GM08714 (cell line): ENCODE measurements around the gene ZNF254.
"Not testable (repeated sequence)": the region's sequence is repeated elsewhere in the genome, so short reads cannot be mapped to it uniquely, and the experiment has no call there.

Experiments
- H3K4me3 ChIP-seq: fragments of 200-500 bp; sonication (Bioruptor generic); 2 replicates; pipeline ENCODE4 v1.5.1; 2014; ENCODE audit warnings: mild to moderate bottlenecking, low read length, inconsistent platforms
- ZNF274 ChIP-seq: IDR thresholded peaks from 2 replicates; pipeline ENCODE4 v1.6.1; 2012; ENCODE audit warnings: mild to moderate bottlenecking, low read depth, low read length

Gene ZNF254

DNA sequence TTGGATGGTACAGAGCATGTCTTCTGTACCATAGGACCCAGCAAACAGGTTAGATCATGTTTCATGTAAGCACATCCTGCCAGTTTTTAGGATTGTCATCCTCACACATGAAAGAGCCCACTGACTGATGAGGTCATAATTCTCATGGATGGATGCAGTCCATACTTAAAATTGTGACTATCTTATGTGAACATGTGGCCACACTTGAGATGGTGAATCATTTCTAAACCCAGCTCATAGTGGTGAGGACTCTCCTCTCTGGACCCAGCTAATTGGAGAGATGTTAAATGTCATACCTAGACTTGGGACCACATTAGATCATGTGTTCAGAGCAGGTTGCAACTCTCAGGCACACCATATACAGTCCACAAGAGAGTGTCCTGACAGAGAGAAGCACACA lies 24.8 kb upstream of the ZNF254 start:
- no peak overlapping the region for H3K4me3 ChIP-seq
- no peak for TF ChIP-seq ZNF274

GRCh38 chr19:24063295-24063694 lies 23.7 kb upstream of the ZNF254 start:
- TF ChIP-seq ZNF274, result no peak
- no peak overlapping the region for H3K4me3 ChIP-seq

GRCh38 chr19:24064175-24064574 lies 22.8 kb upstream of the ZNF254 start:
- no peak for TF ChIP-seq ZNF274

DNA sequence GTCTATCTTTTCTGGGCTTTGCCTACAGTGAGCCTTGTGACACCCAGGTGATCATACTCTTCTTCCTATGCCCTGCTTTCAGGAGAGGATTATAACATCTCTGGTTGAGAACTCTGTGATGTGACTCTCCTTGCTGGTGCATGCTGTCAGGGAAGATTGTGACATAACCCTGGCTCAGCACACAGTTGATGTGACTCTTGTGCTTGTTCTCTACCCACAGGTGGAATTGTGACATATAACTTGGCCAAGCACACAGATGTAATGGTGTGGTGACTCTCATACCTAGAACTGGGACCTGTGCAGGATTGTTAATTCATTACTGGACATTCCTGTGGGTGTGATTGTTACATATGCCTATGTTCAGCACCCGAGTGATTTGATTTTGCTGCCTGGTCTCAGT lies 21.7 kb upstream of the ZNF254 start:
- H3K4me3 ChIP-seq, result no peak overlapping the region
- TF ChIP-seq ZNF274, result no peak

More at GRCh38 chr19:24064175-24064574, 22.8 kb upstream of the ZNF254 start:
- H3K4me3 ChIP-seq, result no peak overlapping the region

- H3K4me3 ChIP-seq, result no peak overlapping the region
- TF ChIP-seq ZNF274, result no peak
Measured at GRCh38 chr19:24065865-24066604, 21.0 kb upstream of the ZNF254 start.

GRCh38 chr19:24069905-24070657 lies 16.9 kb upstream of the ZNF254 start:
- TF ChIP-seq ZNF274, result no peak
- no peak overlapping the region for H3K4me3 ChIP-seq

DNA sequence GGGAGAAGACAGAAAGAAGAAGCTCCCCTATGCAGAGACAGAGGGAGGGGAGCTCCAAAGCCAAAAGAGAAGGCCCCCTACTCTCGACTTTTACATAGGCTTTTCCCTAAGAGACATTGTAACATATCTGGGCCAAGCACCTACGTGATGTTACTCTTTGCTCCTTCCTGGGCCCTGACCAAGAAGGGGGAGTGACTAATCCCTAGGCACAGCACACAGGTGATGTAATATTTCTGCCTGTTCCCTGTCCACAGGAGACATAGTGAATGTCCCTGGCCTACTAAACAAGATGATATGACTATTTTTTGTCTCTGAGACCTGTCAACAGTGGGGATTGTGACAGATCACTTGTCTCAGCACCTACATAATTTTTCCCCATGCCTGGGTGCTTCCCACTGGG lies 15.9 kb upstream of the ZNF254 start:
- H3K4me3 ChIP-seq, result no peak overlapping the region
- TF ChIP-seq ZNF274, result no peak

GRCh38 chr19:24072720-24073119 lies 14.3 kb upstream of the ZNF254 start:
- TF ChIP-seq ZNF274, result no peak
- no peak overlapping the region for H3K4me3 ChIP-seq

- no peak overlapping the region for H3K4me3 ChIP-seq
- no peak for TF ChIP-seq ZNF274
Measured at GRCh38 chr19:24073807-24074206, 13.2 kb upstream of the ZNF254 start.

- no peak overlapping the region for H3K4me3 ChIP-seq
- TF ChIP-seq ZNF274, result no peak
Measured at GRCh38 chr19:24074720-24075454, 12.1 kb upstream of the ZNF254 start.

- not testable (repeated sequence) for H3K4me3 ChIP-seq
Measured at GRCh38 chr19:24075530-24075929, 11.5 kb upstream of the ZNF254 start.

DNA sequence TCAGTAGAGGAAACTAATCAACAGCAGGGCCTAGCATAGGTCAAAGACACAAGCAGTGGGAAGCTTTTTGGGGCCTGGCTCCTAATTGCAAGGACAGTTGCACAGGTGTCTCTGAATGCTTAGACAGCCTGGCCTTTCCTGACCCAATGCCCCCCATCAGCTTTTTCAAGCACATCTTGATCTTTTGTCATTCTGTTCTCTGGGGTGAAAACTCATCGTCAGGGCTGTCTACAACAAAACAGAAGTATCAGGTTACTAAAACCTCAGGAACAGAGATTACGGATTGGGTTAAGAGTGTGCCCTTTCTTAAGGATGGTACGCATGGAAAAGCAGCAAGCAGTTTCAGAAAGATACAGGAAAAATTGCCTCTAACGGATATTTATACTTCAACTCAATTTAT lies 8.3 kb upstream of the ZNF254 start:
- no peak overlapping the region for H3K4me3 ChIP-seq
- no peak for TF ChIP-seq ZNF274

- no peak overlapping the region for H3K4me3 ChIP-seq
- TF ChIP-seq ZNF274, result no peak
Measured at GRCh38 chr19:24081056-24081455, 5.9 kb upstream of the ZNF254 start.

GRCh38 chr19:24098359-24098758 lies 11.4 kb downstream of the ZNF254 start:
- no peak overlapping the region for H3K4me3 ChIP-seq
- TF ChIP-seq ZNF274, result no peak

- no peak overlapping the region for H3K4me3 ChIP-seq
- TF ChIP-seq ZNF274, result no peak
Measured at GRCh38 chr19:24099829-24100228, 12.8 kb downstream of the ZNF254 start.

DNA sequence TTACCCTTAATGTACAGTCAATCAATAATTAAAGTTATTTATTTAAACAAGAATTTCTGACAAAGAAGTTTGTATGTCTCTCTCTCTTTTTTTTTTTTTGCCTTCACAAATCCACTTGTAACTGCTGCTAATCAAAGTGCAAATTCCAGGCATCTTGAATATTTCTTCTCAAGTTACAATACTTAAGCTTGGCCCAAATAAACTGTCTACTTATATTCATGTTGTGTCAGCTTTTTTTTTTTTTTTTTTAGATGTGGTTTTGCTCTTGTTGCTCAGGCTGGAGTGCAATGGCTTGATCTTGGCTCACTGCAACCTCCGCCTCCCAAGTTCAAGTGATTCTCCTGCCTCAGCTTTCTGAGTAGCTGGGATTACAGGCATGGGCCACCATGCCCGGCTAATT lies 13.6 kb downstream of the ZNF254 start:
- not testable (repeated sequence) for H3K4me3 ChIP-seq
